PC-3 (cell line): ENCODE data around the gene LIN28A. TPM values are rescaled to one million over a fixed set of nuclear protein-coding genes. Genes with fewer than 3 reads are reported as not detected.
"Not testable (repeated sequence)": the region's sequence is repeated elsewhere in the genome, so short reads cannot be mapped to it uniquely, and the experiment has no call there.

Source experiments
- ATAC-seq: fragments of 200-7000 bp; cut with Tn5 transposase; 2 replicates; pipeline ENCODE4 v1.9.1; 2020; ENCODE audit warnings: mild to moderate bottlenecking, moderate library complexity
- BruUV-seq: library from RNA; stranded (reverse); fragments of 400-500 nt; replicated peaks from 2 replicates; lab custom pipeline; 2021; lab: Mats Ljungman, UMichigan
- CTCF ChIA-PET: fragments of 300-600 bp; sonication (Branson Sonifier 250); formaldehyde crosslinking; loops from one replicate; lab custom pipeline; 2022; ENCODE audit warnings: antibody characterized with exemption; lab: Charles Lee
- POLR2A ChIA-PET: fragments of 300-600 bp; sonication (Branson Sonifier 250); formaldehyde crosslinking; loops from one replicate; lab custom pipeline; 2022; ENCODE audit warnings: antibody characterized with exemption; ENCODE audit not compliant: unreplicated experiment; lab: Charles Lee
- DNase-seq: peaks from one replicate; pipeline ENCODE4 v3.0.0-alpha.2; 2015
- H2AFZ ChIP-seq: fragments of 300-600 bp; sonication (generic); 2 replicates; pipeline ENCODE4 v1.6.0; 2016; ENCODE audit warnings: antibody characterized with exemption, low read length
- H3F3A ChIP-seq: fragments of 300-600 bp; sonication (generic); one replicate; pipeline ENCODE4 v1.6.0; 2017; ENCODE audit warnings: antibody characterized with exemption, low read length, control low read depth, mild to moderate bottlenecking; ENCODE audit not compliant: unreplicated experiment
- H3K27ac ChIP-seq: fragments of 300-600 bp; sonication (generic); 2 replicates; pipeline ENCODE4 v1.5.1; 2016; ENCODE audit warnings: mild to moderate bottlenecking, low read length
- H3K27me3 ChIP-seq: fragments of 300-600 bp; sonication (generic); 2 replicates; pipeline ENCODE4 v1.6.1; 2016; ENCODE audit warnings: low read length, mixed read lengths
- H3K36me3 ChIP-seq: fragments of 300-600 bp; sonication (generic); 2 replicates; pipeline ENCODE4 v1.6.1; 2016; ENCODE audit warnings: low read depth, mixed run types, low read length, mixed read lengths
- H3K4me1 ChIP-seq: fragments of 300-600 bp; sonication (generic); 2 replicates; pipeline ENCODE4 v1.5.1; 2016; ENCODE audit warnings: low read length; ENCODE audit not compliant: insufficient read depth
- H3K4me2 ChIP-seq: fragments of 300-600 bp; sonication (generic); 2 replicates; pipeline ENCODE4 v1.6.0; 2016; ENCODE audit warnings: low read length
- H3K4me3 ChIP-seq: fragments of 300-600 bp; sonication (generic); 2 replicates; pipeline ENCODE4 v1.5.1; 2016; ENCODE audit warnings: mild to moderate bottlenecking, low read length, mixed read lengths
- H3K79me2 ChIP-seq: fragments of 300-600 bp; sonication (generic); 2 replicates; pipeline ENCODE4 v1.6.1; 2017; ENCODE audit warnings: low read length, mixed read lengths
- H3K9ac ChIP-seq: fragments of 300-600 bp; sonication (generic); 2 replicates; pipeline ENCODE4 v1.6.0; 2016; ENCODE audit warnings: mild to moderate bottlenecking, low read length
- H3K9me2 ChIP-seq: fragments of 300-600 bp; sonication (generic); replicated peaks from 2 replicates; pipeline ENCODE4 v1.6.1; 2016; ENCODE audit warnings: mixed run types, low read length, mixed read lengths
- H3K9me3 ChIP-seq: fragments of 300-600 bp; sonication (generic); 2 replicates; pipeline ENCODE4 v1.6.1; 2016; ENCODE audit warnings: low read length, mixed read lengths
- H4K20me1 ChIP-seq: fragments of 300-600 bp; sonication (generic); 2 replicates; pipeline ENCODE4 v1.6.1; 2016; ENCODE audit warnings: low read length, mixed read lengths
- EZH2 ChIP-seq: fragments of 300-600 bp; sonication (generic); IDR thresholded peaks from one replicate; pipeline ENCODE4 v1.6.1; 2017; ENCODE audit warnings: antibody characterized with exemption, mild to moderate bottlenecking, low read length; ENCODE audit not compliant: unreplicated experiment
- EZH2phosphoT487 ChIP-seq: fragments of 300-600 bp; sonication (generic); IDR thresholded peaks from 2 replicates; pipeline ENCODE4 v1.6.1; 2018; ENCODE audit warnings: mild to moderate bottlenecking, antibody characterized with exemption, low read length, borderline replicate concordance
- intact Hi-C: fragments of 100-400 bp; cut with micrococcal nuclease; formaldehyde crosslinking; loops from 2 replicates; pipeline ENCODE4 v1.9.0; 2023
- total RNA-seq: library from RNA; depleted of rRNA; stranded (reverse); fragments of >200 nt; gene quantifications from 2 replicates; pipeline ENCODE4 v1.2.3, GENCODE V29; 2014
- TF ChIP-seq, protein P1 (sequence below): fragments of 300-600 bp; sonication (generic); conservative IDR thresholded peaks from 2 replicates; pipeline ENCODE4 v1.5.1; 2017; ENCODE audit warnings: antibody characterized with exemption, low read depth, mild to moderate bottlenecking, low read length

Gene LIN28A
- total RNA-seq, 1 experiment from 2014 or later, result not detected

DNA sequence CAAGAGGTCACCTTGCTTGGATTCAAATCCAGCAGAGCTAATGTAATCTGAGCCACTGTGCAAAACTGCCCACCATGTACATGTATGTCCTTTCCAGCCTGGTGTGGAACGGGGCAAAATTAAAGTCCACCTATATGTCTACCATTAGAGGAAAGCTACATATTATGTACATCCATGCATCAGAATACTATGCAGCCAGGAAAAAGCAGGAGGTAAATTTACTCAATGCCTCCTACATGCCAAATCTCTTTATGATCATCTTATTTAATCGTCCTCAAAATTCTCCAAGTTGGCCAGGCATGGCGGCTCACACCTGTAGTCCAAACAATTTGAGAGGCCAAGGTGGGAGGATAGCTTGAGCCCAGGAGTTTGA, 31.8 kb upstream of the LIN28A start:
- Histone ChIP-seq H3K27ac (peak overlapping the region; percentile 76; the same call in 1 of the 2 replicates), H3K9ac (no peak overlapping the region), H3K9me3 (no peaks in the 10 kb centered on the region), H4K20me1 (no peaks in the 10 kb centered on the region), H3K36me3 (no peaks in the 10 kb centered on the region), H3K27me3 (no peaks in the 10 kb centered on the region), H3K9me2 (no peaks in the 10 kb centered on the region), H3F3A (peaks cover 3% of the 10 kb centered on the region), H3K4me2 (peak overlapping the region; percentile 59; the same call in 1 of the 2 replicates), H3K4me3 (no peak overlapping the region), H2AFZ (no peak overlapping the region), H3K4me1 (peaks cover 16% of the 10 kb centered on the region), H3K79me2 (no peaks in the 10 kb centered on the region)
- ChIA-PET CTCF (interaction anchor here (1.1 kb wide), 1 partner anchor 13 kb away, joined by 5 read pairs; no protein-coding TSS in a partner anchor), POLR2A (no interaction called here)
- no peak for TF ChIP-seq EZH2
- TF ChIP-seq, protein P1, sequence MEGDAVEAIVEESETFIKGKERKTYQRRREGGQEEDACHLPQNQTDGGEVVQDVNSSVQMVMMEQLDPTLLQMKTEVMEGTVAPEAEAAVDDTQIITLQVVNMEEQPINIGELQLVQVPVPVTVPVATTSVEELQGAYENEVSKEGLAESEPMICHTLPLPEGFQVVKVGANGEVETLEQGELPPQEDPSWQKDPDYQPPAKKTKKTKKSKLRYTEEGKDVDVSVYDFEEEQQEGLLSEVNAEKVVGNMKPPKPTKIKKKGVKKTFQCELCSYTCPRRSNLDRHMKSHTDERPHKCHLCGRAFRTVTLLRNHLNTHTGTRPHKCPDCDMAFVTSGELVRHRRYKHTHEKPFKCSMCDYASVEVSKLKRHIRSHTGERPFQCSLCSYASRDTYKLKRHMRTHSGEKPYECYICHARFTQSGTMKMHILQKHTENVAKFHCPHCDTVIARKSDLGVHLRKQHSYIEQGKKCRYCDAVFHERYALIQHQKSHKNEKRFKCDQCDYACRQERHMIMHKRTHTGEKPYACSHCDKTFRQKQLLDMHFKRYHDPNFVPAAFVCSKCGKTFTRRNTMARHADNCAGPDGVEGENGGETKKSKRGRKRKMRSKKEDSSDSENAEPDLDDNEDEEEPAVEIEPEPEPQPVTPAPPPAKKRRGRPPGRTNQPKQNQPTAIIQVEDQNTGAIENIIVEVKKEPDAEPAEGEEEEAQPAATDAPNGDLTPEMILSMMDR, result no peak
- TF ChIP-seq EZH2phosphoT487, result no peak
- BruUV-seq, result no TSS peak
- DNase-seq, result no peak
- intact Hi-C loops, result no loop called here
- ATAC-seq, result no peak

DNA sequence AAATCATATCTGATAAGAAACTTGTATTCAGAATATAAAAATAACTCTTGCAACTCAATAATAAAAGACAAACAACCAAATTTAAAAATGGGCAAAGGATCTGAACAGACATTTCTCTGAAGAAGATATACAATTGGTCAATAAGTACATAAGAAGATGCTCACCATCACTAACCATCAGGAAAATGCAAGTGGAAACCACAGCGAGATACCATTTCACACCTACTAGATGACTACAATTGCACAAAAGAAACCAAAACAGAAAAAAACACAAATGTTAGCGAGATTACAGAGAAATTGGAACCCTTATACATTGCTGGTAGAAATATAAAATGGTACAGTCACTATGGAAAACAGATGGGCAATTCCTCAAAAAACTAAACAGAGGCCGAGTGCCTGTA, 26.5 kb upstream of the LIN28A start:
- Histone ChIP-seq H3K9ac (no peak overlapping the region), H3K4me1 (peaks cover 28% of the 10 kb centered on the region), H3F3A (no peaks in the 10 kb centered on the region), H3K27me3 (no peaks in the 10 kb centered on the region), H3K4me3 (no peak overlapping the region), H3K36me3 (no peaks in the 10 kb centered on the region), H4K20me1 (no peaks in the 10 kb centered on the region), H3K9me2 (no peaks in the 10 kb centered on the region), H2AFZ (no peak overlapping the region), H3K9me3 (no peaks in the 10 kb centered on the region), H3K79me2 (no peaks in the 10 kb centered on the region), H3K4me2 (no peak overlapping the region), H3K27ac (no peak overlapping the region)
- intact Hi-C loops, result no loop called here
- POLR2A ChIA-PET, result no interaction called here
- BruUV-seq, result no TSS peak
- CTCF ChIA-PET, result no interaction called here
- ATAC-seq (no peak), DNase-seq (no peak)
- TF ChIP-seq EZH2 (no peak), EZH2phosphoT487 (no peak)
- TF ChIP-seq, protein P1, result no peak

DNA sequence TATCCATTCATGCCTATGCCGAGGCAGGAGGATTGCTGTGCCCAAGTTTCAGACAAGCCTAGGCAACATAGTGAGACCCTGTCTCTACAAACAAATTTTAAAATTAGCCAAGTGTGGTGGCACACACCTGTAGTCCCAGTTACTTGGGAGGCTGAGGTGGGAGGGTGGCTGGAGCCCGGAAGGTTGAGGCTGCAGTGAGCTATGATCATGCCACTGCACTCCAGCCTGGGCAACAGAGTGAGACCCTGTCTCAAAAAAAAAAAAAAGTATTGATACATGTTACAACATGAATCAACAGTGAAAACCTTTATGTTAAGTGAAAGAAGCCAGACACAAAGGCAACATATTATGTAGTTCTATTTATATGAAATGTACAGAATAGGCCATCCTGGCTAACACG, 25.6 kb upstream of the LIN28A start:
- H3K79me2 ChIP-seq, H3K9ac ChIP-seq, H3K36me3 ChIP-seq, BruUV-seq, H4K20me1 ChIP-seq, H3K4me3 ChIP-seq, intact Hi-C loops, H2AFZ ChIP-seq, H3K27me3 ChIP-seq, H3F3A ChIP-seq, POLR2A ChIA-PET, H3K9me3 ChIP-seq, DNase-seq, H3K4me2 ChIP-seq, H3K9me2 ChIP-seq, ATAC-seq, H3K27ac ChIP-seq, CTCF ChIA-PET: not testable (repeated sequence)
- peaks cover 29% of the 10 kb centered on the region for H3K4me1 ChIP-seq
